Measurements from ENCODE around the gene CAMK1D.
A peak's percentile ranks its signal among the peaks of the same experiment; 100 is the strongest.
"Not testable (repeated sequence)": the region's sequence is repeated elsewhere in the genome, so short reads cannot be mapped to it uniquely, and the experiment has no call there.

The CAMK1D gene

DNA sequence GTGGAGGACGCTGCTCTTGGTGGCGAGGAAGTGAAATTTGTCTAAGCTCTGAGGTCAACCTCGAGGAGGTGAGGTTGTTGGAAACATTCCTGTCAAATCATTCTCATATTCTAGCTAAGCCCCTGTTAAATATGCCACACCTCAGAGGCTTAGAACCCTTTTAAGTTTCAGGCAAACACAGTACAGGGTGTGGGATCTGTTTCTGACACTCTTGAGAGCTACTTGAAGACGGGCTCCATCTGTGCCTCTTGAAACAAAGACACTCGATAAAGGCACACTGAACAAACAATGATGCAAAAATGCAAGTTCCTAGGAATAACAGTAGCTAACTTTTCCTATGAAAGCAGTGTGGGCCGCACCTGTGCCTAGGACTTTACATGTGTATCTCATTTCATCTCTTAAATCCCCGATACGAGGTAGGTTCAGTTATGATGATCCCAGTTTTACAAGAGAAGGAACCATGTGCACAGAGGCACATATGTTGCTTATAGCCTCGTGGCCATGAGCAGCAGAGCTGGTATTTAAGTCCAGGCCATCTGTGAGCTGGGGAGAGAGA lies 352.9 kb downstream of the CAMK1D start:
- no peak for DNase-seq (ENCODE audit: low read depth)

DNA sequence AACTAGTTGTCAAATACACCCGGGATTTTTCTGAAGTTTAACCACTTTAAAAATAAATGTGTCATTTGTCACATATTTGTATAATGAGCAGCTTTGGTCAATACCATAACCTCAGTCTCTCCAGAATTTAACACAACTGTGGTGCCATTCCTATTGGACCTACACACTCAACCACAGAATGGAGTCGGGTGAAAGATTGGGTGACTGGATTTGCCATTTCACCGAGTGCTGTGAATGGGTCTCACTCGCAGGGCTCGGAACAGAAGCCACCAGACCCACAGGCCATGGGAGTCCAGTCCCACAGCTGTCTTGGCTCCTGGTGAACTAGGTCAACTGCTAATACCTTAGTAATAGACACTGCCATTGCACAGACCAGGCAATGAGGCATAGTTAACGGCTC lies 353.8 kb downstream of the CAMK1D start:
- DNase-seq (ENCODE audit: low read depth): no peak

DNA sequence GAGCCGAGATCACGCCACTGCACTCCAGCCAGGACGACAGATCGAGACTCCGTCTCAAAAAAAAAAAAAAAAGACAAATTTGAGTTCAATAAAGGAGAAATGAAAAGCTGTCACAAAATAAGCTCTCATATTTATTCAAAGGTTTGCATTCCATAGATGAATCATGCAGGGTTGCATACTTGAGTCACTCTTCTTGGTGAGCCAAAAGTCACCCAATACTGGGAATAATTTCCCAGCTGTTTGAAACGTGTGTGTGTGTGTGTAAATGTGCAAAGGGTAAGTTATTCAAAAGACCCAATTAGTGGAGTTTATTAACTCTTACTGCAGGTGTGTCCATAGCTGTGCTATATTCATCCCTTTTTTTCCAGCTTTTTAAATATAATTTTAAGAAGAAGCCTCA lies 354.5 kb downstream of the CAMK1D start:
- peak; percentile 41 for DNase-seq (ENCODE audit: low read depth)

DNA sequence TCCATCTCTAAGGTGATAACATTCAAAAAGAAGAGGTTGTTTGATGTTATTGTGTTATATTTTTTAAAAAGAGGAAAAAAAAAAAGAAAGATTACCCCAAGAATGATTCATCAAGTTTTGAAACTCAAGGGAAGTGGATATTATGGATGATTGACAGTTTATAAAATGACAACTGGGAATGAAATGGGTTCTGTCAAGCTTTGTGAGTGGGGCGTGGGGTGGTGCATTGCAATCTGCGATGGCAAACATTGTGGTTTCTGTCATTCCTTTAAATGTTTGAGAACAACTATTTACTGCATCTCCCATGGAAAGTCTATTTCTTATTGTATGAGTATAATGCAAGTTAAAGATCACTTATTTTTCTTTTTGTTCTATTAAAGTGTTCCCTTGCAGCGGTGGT lies 355.1 kb downstream of the CAMK1D start:
- DNase-seq (ENCODE audit: low read depth): no peak

DNA sequence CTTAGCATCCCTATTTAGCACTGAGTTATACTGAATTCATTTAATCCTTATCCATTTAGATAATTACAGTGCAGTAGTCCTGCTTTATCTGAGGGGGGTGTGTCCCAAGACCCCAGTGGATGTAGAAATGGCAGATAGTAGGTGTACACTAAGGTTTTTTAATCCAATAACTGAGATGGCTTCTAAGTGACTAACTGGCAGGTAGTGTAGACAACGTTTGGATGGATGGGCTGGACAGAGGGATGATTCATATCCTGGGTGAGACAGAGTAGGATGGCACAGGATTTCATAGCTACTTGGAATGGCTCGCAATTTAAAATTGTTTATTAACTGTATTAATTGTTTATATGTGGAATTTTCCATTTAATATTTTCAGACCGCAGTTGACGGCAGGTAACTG lies 356.6 kb downstream of the CAMK1D start:
- DNase-seq (ENCODE audit: low read depth): no peak

DNA sequence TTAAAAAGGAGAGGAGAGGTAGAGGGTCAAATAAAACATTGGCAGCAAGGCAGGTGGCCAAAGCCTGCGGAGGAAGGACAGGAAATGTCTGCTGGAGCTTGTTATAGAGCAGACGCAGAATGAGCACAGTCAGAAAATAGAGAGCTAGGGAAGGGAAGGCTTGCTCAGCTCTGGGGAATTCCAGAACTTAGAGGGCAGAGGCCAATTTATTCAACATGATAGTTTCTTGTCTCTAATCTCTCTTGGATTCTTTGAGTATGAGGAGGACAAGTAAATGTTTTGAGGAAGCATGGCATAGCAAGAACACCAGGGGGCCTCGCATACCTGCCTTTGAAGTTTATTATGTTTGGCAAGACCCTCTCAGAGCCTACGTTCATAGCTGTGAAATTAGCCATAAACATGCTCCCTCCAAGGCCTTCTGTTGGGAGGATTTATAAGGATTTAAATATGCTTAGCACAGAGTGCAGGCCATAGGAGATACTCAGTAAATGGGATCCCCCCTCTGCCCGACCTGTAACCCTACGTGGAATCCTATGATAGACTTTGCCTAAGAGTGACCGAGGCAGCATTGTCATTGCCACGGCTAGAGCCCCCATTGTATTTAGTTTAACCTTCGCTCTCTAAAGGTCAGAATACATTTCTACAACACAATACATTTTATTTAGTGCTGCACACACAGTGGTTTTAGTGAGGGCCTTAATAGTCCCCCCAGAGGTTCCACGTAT lies 358.3 kb downstream of the CAMK1D start:
- peak; percentile 79 for DNase-seq (ENCODE audit: low read depth)

DNA sequence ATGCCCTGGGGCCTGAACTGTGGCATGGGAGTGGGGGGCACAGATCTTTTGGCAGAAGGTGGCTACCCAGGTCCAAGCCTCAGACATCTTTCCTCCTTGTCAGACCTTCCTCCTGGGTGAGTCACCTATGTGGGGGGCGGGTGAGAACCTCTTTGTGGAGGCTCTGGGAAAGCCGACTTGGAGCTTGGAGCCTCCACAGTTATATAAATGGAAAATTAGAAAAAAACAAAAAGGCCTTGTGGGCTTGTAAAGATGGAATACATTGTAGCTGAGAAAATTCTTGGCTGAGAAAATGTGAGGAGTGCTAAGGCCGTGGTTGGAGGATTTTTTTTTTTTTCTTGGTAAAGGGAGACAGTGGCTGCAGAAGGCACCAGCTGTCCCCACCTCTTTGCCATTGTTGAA lies 359.7 kb downstream of the CAMK1D start:
- DNase-seq (ENCODE audit: low read depth): no peak

DNA sequence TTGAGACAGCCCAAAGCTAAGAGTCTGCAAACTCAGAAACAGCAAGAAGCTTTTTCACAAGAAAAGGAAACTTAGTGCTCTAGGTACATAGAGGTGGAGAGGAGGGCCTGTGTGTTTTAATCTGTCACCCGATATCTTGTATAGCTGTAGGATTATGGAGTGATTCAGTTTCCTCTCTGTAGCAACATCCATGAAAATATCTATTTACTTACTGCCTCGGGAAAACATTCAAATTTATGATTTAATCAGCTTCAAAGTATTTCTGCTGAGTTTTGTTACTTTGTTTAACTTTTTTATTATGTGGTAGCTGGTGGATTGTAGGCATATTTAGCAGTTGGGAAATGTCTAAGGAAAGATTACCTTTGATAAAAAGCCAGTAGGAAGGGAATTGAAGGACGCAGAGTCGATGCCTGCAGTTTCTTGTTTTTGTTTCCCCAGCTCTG lies 360.2 kb downstream of the CAMK1D start:
- DNase-seq (ENCODE audit: low read depth): no peak

DNA sequence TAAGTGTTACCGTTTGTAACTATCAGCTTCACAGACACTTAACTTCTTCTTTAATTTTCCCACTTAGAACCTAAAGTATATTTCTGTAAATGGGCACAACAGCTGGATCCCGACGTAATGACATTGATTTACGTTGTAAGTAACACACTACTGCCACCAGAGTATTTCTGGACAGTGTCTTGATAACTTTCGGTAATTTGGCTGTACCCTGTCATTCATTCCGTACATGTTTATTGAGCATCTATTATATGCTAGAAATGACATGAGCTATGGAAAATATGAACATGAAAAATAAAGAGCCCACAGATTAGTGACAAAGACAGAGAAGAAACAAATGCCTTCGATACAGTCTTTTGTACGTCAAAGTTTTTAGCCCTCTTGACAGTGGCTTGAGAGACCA lies 360.8 kb downstream of the CAMK1D start:
- no peak for DNase-seq (ENCODE audit: low read depth)

DNA sequence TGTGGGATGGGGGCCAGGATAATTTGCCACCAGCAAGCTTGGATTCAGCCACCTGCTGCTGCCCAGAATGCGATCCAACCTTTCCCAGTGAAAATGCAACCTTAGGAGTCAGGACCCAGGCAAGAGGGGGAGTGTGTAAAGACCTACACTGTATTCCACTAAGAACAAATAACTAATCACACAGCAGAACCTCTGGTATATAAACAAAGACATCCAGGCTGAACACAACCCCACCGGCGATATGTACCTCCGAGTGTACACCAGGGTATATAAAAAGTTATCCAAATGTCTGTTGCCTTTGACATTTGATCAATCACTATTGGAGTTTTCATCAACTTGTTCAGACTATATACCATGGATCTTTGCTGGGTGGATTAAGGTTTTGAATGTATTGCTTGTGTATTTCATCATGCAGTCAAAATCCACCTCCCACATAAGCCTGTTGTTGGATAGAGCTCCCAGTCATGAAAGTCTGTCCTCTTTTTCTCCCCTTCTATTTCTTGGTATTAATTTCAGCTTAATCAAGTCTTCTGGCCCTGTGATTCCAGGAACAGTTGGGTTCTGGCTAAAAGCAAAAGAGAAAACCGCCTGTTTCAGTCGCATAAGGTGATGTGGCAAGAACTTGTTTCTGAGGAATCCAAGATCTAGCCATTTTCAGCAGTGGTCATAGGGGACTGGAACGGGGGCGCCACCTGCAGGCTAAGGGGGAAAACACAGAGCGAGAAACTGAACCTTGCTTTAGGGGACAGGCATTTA lies 361.4 kb downstream of the CAMK1D start:
- DNase-seq (ENCODE audit: low read depth): peak; percentile 83

DNA sequence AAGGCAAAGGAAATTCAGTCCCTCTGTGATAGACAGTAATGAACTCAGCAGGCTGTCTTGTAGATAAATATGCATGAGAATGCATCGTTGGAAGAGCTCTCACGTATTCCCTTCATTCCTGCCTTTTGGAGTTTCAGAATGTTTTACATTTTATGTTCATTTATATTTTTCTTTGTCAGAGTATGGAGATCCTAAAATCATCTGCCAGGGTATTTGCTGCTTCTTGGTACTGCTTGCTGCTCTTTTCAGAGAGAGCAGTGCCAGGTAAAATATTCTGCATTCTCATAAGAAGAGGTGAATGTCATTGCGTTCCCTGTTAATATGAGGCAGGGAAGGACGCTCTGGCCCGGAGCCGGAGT lies 362.0 kb downstream of the CAMK1D start:
- DNase-seq (ENCODE audit: low read depth): no peak

DNA sequence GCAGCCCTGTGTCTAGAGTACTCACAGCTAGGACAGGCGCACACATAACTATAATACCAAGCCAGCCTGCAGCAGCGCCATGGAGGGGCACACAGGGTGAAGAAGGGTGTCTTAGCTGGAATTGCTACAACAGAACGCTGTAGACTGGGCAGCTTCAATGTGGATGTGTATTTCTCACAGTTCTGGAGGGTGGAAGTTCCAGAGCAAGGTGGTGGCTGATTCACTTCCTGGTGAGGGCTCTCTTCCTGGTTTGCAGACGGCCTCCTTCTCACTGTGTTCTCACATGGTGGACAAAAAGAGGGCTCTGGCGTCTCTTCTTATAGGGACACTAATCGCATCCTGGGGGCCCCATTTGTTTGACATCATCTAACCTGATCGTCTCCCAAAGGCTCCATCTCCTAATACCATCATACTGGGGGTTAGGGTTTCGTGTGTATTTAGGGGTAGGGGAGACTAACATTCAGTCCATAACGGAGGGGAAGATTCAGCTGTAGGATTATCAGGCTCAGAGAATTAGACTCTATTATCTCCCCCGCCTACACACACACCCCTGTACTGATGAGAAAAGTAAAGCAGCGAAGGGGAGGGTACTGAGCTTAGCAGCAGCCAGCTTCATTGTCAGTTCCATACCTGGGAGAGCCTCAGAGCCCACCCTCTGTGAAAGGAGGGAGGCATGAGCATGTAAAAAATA lies 363.1 kb downstream of the CAMK1D start:
- DNase-seq (ENCODE audit: low read depth): no peak

DNA sequence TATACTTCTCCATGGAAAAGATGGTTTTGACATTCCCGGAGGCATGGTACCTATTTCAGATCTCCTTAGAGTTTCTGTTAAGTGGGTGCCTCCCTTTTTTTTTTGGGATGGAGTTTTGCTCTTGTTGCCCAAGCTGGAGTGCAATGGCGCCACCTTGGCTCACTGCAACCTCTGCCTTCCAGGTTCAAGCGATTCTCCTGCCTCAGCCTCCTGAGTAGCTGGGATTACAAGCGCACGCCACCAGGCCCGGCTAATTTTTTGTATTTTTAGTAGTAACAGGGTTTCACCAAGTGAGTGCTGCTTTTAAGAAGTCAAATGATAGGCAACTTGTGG lies 363.6 kb downstream of the CAMK1D start:
- not testable (repeated sequence) for DNase-seq (ENCODE audit: low read depth)

DNA sequence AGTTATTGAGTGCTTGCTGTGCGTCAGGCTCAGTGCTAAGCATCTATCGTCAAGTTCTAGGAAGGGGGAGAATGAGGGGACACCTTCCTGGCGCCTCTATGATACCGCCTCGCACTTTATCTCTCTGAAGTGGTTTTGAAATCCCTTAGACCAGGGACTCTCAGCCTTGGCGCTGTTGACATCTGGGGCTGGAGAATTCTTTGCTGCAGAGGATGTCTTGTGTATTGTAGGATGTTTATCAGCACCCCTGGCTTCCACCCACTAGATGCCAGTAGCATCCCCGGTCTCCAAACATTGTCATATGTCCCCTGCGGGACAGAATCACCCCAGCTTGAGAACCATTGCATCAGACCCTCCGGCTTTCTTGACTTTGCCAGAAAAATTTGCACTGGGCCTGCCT lies 366.7 kb downstream of the CAMK1D start:
- DNase-seq (ENCODE audit: low read depth): no peak

DNA sequence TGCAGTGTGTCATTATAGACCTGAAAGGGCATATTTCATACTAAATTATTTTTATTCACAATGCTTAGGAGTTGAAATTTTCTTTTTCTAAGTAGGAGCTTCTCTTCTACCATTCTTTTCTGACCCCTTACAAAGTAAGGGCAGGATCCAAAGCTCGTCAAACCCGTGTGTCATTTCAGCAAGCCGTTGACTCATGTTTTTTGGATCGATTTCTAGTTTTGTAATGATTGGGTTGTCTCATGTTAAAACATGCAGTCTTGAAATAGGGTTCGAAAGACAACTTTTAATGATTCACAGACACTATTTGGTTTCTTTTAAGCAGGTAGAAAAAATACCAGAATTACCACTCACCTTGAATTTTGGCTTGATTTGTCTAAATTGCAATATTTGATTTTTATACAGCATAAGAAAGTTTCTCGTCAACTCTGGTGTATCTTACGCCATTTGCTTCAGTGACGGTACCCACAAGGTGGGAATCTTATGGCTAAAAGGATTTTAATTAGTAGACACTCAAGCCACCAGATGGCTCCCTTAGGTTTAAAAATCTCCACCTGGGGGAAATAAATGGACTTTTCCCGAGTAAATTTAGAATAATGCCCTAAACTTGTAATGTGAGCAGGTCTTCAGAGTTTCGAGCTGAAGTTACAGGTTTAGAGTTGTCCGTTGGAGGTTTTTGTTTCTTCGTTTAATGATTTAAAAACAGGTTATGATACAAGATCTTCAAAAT lies 368.8 kb downstream of the CAMK1D start:
- no peak for DNase-seq (ENCODE audit: low read depth)

DNA sequence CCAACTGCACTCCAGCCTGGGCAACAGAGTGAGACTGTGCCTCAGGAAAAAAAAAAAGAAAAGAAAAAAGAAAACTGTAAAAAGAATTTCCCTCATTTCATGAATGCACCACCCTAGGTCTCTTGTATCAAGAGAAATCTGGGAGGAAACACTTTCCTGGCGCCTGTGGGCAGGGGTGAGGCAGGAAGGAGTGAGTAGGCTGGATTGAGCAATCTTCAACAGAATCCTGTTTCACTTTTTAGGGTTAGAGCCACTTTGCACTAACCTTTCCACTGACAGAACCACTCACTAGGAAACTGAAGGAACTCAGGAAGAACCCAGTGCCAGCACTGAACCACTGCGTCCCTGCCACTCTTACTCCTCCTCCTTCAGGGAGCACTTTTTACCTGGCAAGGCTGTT lies 370.0 kb downstream of the CAMK1D start:
- no peak for DNase-seq (ENCODE audit: low read depth)

DNA sequence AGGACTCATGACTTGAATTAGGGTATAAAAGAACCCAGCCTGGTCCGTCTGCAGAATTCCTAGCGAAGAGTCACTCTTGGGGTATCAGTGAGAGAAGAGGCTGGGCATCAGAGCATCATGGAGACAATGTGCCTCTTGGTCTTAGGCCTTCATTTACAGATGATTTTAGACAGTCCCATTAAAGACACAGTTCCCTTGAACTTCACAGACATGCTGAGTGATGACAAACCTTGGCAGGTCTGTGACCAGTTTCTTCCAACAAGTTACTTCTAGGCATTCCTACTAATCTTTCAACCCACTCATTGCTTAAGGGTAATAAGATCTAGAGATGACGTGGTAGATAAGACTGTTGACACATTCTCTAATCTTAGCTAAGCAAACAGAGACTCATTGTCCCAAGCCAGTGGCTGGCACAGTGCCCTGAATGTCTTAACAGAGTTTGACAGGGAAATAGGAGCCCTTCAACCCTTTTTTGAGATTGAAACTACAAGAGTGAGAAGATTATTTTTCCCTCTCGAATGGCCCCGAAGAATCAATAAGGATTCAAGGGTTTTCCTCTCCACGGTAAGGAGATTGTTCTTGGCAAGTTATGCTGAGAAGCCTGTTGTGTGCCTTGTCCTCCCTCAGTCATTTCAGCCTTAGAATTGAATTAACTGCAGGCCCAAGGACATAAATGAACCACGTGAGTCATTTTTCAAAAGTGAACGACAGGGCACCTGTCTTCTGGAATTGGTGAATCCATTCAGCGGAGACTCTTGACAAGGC lies 371.1 kb downstream of the CAMK1D start:
- DNase-seq (ENCODE audit: low read depth): peak; percentile 60

DNA sequence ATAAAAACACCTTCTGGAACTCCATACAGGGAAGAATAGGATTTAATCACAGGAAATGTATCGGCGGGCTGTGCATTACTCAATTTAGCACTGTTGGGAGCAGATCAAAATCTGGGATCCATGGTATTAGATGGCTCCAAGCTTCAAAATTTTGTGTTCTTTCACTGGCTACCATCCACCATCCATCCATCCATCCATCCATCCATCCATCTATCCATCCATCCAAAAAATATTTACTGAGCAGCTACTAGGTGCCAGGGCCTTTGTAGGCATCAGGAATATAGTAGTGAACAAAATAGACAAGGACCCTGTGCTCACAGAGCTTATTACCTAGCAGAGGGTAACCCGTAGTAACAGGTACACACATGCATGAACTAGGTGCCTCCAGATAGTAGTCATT lies 372.0 kb downstream of the CAMK1D start:
- no peak for DNase-seq (ENCODE audit: low read depth)

DNA sequence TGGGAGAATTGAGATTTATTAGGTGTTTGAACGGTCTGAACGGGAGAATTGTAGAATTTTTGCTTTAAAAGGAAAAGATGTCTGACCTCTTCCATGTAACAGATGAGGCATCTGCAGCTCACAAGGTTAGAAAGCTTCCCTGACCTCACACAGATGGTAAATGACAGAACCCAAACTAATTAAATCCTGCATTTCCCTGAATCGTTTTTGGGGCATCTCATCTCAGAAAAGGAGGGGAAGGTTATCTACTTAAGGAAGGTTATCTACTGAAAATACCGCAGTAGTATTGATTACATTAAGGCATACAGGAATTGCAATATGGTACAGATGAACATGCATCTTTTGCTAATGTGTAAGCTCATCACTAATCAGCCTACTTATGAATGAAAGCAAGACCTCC lies 373.9 kb downstream of the CAMK1D start:
- no peak for DNase-seq (ENCODE audit: low read depth)

DNA sequence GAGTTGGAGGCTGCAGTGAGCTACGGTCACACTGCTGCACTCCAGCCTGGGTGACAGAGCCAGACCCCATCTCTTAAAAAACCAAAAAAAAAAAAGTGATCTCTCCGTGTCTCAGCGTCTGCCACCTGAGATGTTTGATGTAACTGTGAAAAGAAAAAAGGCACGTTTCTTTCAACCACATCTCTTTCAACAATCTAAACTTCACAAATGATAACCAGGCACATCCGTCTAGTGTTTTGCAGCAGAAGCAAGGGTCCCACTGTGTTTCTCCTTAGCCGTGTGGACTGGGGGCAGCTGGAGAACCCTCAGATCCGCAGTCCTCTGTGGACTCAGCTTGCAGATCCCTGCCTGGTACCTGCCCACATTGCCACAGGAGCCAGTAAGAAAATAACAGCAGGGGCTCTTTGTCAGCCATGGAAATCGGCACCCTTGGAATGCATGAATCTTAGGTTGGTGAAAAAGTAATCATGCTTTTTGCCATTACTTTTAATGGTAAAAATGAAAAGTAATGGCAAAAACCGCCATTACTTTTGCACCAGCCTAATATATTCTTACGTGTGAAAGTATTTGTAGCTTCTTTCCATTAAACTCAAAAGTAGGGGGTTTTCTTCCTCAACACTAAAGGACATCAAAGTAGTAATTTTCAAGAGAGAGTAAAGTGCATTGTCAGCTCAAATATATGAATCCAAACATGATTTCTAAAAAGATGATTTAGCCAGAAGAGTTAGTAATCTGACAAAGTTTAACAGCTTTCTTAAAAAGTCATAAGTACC lies 375.6 kb downstream of the CAMK1D start:
- DNase-seq (ENCODE audit: low read depth): no peak

DNA sequence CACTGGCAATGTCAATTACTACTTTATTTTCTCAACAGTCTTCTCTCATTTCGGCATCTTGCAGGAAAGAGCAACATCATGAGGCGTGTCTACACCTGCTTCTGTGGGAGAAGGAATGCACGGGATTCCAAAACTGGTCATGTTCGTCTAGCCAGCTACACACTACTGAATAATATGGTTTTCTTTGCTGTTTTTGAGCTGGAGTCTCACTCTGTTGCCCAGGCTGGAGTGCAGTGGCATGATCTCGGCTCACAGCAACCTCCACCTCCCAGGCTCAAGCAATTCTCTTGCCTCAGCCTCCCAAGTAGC lies 376.2 kb downstream of the CAMK1D start:
- DNase-seq (ENCODE audit: low read depth): not testable (repeated sequence)

Data from fibroblast of the conjunctiva (primary cell).